GM21576 (cell line): ENCODE measurements around the gene R3HCC1L.
"Not testable (repeated sequence)": the region's sequence is repeated elsewhere in the genome, so short reads cannot be mapped to it uniquely, and the experiment has no call there.

Experiments
- ATAC-seq: cut with Tn5 transposase; IDR thresholded peaks from one replicate; pipeline ENCODE4 v1.9.1; 2021; ENCODE audit warnings: mild to moderate bottlenecking, moderate library complexity; ENCODE audit not compliant: unreplicated experiment

Gene R3HCC1L

GRCh38 chr10:98226508-98227144, 92.2 kb downstream of the R3HCC1L start:
- no peak for ATAC-seq

- ATAC-seq: not testable (repeated sequence)
Measured at GRCh38 chr10:98227713-98228112, 93.3 kb downstream of the R3HCC1L start.

GRCh38 chr10:98228266-98228665, 93.8 kb downstream of the R3HCC1L start:
- ATAC-seq: not testable (repeated sequence)

DNA sequence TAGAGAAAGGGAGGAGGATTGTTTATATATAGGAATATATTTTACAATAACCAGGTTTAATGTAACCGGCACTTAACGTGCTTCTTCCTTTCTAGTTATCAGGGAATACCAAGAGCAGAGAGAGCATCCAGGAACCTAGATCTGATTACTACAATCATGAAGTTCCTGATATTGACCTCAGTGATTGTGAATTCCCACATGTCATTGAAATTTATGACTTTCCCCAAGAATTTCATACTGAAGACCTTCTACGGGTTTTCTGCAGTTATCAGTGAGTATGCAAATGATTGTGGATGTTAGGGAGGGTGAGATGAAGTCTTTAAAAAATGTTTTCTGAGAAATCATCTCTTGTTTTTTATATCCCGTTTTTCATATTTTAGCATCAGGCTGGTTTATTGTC, 97.0 kb downstream of the R3HCC1L start:
- no peak for ATAC-seq

- no peak for ATAC-seq
Measured at GRCh38 chr10:98235846-98236245, 101.4 kb downstream of the R3HCC1L start.

- ATAC-seq: no peak
Measured at GRCh38 chr10:98236862-98237261, 102.4 kb downstream of the R3HCC1L start.

- no peak for ATAC-seq
Measured at GRCh38 chr10:98238391-98238790, 103.9 kb downstream of the R3HCC1L start.

- no peak for ATAC-seq
Measured at GRCh38 chr10:98240524-98240923, 106.1 kb downstream of the R3HCC1L start.

DNA sequence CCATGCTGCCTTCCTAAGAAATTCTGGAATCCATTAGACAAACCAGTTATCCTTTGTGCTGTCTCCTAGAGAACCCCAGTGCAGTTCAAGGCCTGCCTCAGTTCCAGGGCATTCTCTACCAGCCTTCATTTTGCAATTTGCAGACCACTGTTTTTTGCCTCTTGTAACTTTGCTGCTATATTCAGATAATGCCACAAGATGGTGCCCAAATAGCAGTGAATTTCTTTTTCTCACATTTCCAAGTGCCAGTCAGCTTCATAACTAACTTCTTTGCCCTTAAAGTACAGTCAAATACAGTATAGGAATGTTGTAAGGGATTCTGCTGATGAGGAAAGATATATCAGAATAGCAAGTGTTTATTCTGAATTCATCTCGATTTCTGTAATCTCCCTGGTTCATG, 108.4 kb downstream of the R3HCC1L start:
- no peak for ATAC-seq

GRCh38 chr10:98244141-98244540, 109.7 kb downstream of the R3HCC1L start:
- no peak for ATAC-seq

DNA sequence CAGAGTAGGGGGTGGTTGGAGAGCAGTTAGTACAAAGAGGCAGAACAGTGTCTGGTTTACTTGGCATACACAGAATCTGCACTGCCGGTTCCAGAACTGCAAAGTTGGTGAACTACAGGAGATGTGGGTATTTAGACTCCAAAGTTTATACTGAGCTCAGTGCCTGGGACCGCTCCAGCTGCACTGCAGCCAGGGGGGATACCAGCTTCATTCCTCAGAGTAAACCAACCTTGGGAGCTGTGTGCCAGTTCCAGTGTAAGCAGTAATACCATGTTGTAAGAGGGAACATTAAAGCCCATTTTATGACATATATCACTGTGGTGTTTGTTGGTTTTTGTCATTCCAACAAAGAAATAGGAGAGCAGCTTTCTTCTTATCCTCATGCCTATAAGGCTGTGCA, 110.1 kb downstream of the R3HCC1L start:
- ATAC-seq: no peak

- ATAC-seq: no peak
Measured at GRCh38 chr10:98246911-98247805, 112.7 kb downstream of the R3HCC1L start.

GRCh38 chr10:98248018-98248417, 113.6 kb downstream of the R3HCC1L start:
- no peak for ATAC-seq

DNA sequence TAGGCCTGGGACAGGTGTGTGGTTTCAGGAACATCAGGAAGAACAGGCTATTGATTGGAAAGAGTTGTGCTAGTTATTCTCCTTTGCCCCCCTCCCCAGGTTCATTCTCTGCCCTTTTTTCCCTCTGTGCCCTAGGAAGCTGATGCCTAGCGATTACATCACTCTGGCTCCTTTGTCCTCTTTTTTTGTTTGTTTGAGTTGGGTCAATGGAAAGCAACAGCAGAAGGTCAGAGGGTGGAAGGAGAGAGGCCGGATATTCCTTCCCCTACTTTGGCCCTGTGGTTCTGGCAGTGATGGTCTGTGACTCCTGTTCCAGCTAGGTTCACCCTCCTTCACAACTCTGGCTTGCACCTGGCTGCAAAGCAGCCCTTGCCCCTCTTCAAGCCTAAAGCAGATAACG, 114.7 kb downstream of the R3HCC1L start:
- ATAC-seq: no peak

DNA sequence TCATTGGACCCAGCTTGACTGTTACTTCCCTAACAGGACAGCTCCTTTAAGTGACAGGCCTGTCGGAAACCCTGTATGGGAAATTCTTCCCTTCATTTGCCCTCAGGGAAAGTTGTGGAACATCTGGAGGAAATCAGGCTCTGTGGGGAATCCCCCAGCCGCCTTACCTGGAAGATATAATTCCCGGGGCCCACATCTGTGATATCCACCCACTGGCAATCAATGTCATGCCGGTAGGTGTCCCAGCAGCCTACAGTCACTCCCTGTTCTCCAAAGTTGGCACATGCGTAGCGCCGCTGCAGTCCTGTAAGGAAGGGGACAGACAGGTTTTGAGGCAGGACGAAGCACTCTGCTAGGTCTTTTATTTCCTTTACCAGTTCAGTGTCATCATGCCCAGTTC, 116.9 kb downstream of the R3HCC1L start:
- ATAC-seq: no peak

GRCh38 chr10:98252464-98252863, 118.0 kb downstream of the R3HCC1L start:
- ATAC-seq: no peak

GRCh38 chr10:98253499-98253898, 119.0 kb downstream of the R3HCC1L start:
- no peak for ATAC-seq

DNA sequence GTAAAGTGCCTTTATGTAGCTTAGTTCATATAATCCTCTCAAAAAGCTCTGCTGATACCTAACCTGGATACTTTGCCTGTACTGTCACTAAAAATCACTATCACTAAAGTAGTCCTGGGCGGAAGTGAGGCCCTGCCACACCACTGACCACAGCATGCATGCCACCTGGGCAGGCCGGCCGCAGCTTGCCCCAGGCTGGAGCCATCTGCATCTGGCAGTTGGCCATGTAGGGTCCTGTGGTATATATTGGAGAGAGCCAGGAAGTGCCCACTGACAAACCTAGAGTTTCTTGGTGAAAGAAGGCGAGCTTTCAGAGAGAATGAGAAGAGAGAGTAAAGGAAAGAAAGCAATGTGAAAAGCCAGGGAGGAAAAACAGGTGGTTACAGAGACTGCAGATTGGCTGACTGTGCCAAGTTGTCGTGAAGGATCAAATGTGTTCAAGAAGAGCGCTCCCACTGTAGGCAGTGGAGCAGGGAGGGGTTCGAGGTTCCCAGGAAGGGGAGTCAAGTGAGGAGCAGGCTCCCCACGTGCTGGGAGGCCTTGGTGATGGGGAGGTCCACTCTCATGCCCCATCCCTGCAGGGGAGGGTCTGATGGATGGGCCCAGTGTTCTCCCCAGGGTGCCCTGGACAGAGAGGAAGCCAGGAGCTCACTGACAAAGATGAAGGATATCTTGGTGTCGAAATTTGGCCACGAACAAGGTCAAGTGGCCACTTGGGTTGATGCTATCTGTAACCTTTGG, 119.9 kb downstream of the R3HCC1L start:
- no peak for ATAC-seq

DNA sequence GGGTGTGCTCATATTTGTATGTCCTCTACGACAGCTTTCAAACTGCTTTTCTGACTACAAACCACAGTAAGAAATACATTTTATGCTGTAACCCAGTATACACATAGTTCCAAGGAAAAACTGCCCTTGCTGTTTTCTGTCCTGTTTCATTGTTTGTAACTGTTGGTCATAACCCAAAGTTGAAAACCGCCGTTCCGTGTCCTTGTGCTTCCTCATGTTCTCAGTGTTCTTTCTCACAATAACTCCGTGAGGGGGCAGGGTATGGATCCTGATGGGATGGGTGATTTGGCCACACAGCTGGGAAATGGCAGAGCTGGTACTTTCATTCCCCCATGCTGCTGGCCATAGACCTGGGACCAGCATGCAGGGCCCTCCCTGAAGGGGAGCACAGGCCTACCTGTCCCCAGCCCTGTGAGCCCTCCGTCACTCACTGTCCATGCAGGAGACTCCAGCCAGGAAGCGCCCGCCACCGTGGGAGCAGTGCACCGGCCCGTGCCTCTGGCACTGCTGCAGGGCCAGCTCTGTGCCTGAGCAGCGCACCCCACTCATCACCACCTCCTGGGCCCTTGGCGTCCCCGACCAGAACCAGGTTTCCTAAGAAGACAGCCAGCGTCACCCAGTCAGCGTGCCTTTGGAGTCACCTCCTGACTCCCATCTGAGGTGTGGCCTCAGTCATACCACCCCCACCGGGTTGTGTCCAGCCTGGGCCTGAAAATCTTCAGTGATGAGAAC, 120.9 kb downstream of the R3HCC1L start:
- ATAC-seq: no peak

DNA sequence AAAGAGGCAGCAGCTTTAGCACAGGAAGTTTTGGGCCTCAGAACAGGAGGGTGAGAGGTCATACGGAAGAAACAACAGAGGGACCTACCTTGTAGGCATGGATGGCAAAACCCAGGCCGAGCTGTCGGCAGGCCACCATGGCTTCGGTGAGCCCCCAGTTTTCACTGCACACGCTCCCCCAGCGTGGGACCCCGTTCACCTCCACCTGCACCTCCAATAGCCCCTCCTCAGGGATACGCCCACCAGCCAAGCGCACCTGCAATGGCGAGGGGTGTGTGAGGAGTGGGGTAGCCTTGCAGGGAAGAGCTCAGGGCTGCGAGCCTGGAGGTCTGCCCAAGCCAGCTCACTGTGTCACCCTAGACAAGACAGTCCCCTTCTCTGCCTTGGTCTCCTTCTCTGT, 122.2 kb downstream of the R3HCC1L start:
- no peak for ATAC-seq

DNA sequence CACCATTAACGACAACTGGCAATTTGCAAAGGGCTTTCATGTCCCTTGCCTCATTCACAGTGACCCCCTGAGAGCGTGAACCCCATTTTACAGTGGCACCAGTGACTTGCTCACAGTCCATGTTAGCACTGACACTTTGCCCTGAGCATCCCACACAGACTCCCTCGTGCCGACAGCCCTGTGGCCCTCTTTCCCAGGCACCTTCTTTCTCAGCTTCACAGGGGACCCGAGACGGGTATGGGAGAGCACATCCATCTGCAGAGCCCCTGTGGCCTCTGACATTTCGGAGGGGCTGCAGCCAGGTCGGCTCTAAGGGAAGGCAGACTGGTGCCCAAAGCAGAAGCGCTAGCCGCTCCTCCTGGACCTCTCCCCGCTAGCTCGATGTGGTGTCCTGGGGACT, 122.7 kb downstream of the R3HCC1L start:
- no peak for ATAC-seq
